Right lobe of liver (tissue), 6 donors: ENCODE data around the gene CTIF. TPM values are rescaled to one million over a fixed set of nuclear protein-coding genes. Genes with fewer than 3 reads are reported as not detected.

Experiments used
- ATAC-seq, 4 donors: fragments of 200-7000 bp; cut with Tn5 transposase; one replicate each; pipeline ENCODE4 v1.9.1; 2020; ENCODE audit warnings: mild to moderate bottlenecking in 4 of 4, moderate library complexity in 4 of 4
- DNase-seq, 3 donors: peaks; one replicate each; pipeline ENCODE4 v3.0.0-alpha.2; 2020
- H3K27ac ChIP-seq, 3 donors: fragments of 200-600 bp; one replicate each; pipeline ENCODE4 v1.8.0; 2022
- H3K27me3 ChIP-seq, 2 donors: fragments of 200-600 bp; one replicate each; pipeline ENCODE4 v1.8.0; 2022
- H3K36me3 ChIP-seq, 4 donors: fragments of 200-600 bp; sonication (generic) in 1 of 4; one replicate each; pipeline versions ENCODE4 v1.5.1 to v1.8.0; 2017 to 2022; ENCODE audit warnings: control low read depth in 1 of 4
- H3K4me1 ChIP-seq, 4 donors: fragments of 200-600 bp; sonication (generic) in 1 of 4; one replicate each; pipeline versions ENCODE4 v1.5.1 to v1.8.0; 2017 to 2022; ENCODE audit warnings: control low read depth in 1 of 4
- H3K4me3 ChIP-seq, 3 donors: fragments of 200-600 bp; one replicate each; pipeline ENCODE4 v1.8.0; 2022
- H3K9me3 ChIP-seq, 4 donors: fragments of 200-600 bp; sonication (generic) in 1 of 4; one replicate each; pipeline versions ENCODE4 v1.5.1 to v1.8.0; 2017 to 2022; ENCODE audit warnings: control low read depth in 1 of 4
- POLR2A ChIP-seq: fragments of 450-650 bp; IDR thresholded peaks from one replicate; pipeline ENCODE4 v1.6.1; 2017; ENCODE audit warnings: antibody characterized with exemption, mild to moderate bottlenecking
- WGBS: methylation state at CpG from one replicate; pipeline ENCODE4 v1.1.6; 2018; ENCODE audit warnings: low coverage, low lambda C conversion rate; ENCODE audit not compliant: insufficient coverage; ENCODE audit errors: missing lambda C conversion rate; 5-methylcytosine and 5-hydroxymethylcytosine counted together
- intact Hi-C, 2 donors: fragments of 100-400 bp; cut with DNase I; formaldehyde crosslinking; loops; one replicate each; pipeline versions ENCODE4 v1.11.2 to v1.14.1; 2022
- long read RNA-seq: library from polyadenylated mRNA; unstranded; transcript quantifications from one replicate; pipeline ENCODE4 v2.0.0, GENCODE V29; 2019
- total RNA-seq, 6 experiments: library from RNA; depleted of rRNA in 2 of 6; stranded (reverse); fragments of >200 nt in 2 of 6; fragmentation: NEBNext Ultra II Directional in 3 of 6; extraction: Animal tissue kit (Norgen Biotek cat#: 25700) in 3 of 6; gene quantifications; one replicate each; pipeline versions ENCODE4 v1.1.0 to v1.2.4, GENCODE V29; 2016 to 2023
- TF ChIP-seq, protein P1 (sequence below), 4 donors: fragments of 200-600 bp in 3 of 4; fragments of 450-650 bp in 1 of 4; IDR thresholded peaks; one replicate each; pipeline versions ENCODE4 v1.5.1 to v1.8.0; 2016 to 2022; ENCODE audit warnings: antibody characterized with exemption in 4 of 4, mild to moderate bottlenecking in 2 of 4
- donor health status: DM: no; HTN: yes; CAD: no.
- donor health status: DM: no; HTN: no; CAD: no.
- donor health status: DM: no; HTN: no; CAD: no.
- donor health status: DM: no; HTN: yes; CAD: no.
- donor health status: DM: no; HTN: yes; CAD: no.

Gene CTIF
- 10 to 100 TPM; 29.0 to 60.6 (median 43.1) TPM for total RNA-seq
- long read RNA-seq, partial matches to known transcripts: 1 of 6 reads
- long read RNA-seq, other reads (novel, unspliced or antisense): 5 of 6 reads

DNA sequence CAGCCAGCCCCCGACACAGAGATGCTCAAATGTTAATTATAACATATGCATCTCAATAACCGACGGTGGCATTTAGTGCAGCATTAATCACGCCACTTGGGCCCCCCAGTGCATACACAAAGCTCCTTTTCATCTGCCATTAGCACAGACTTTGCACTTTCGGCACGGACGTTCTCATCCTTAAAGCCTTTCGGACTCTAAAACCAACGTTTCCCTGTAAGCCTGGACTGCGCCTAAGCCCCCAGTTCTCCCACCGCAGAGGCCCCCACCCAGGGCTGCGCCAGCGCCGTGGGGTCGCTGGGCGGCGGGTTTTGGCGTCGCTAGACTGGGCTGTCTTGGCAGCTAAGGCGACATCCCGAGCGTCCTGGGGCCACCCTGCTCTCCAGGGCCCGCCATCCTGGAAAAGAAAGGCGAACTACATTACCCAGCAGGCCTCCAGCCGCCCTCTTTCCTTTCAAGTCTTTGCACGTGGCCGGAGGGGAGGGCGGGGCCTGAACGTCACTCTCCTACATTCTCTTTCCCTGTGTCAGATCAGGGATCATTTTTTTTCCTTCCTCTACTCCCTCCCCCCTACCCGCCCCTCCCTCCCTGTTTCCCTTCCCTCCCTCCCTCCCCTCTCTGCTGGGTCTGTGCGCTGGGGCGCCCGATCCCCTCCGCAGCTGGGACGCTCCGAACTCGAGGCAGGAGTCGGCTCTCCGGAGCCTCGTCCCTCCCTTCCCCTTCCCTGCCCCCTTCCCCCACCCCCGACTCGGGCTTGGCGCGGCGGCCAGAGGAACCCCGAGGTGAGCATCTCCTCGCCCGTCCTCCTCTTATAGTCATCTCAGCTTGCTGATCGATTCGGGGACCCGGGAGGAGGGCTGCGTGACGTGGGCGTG lies at the start of gene CTIF:
Gene CTIF (plus strand): TSS at position 501 of the 875 bp plus-strand sequence. CDS start 80,535 bp downstream, outside the sequence.
- Histone ChIP-seq H3K36me3 (no peaks in the 10 kb centered on the region), H3K4me1 (peaks cover 0 to 18% (median 4%) of the 10 kb centered on the region in 4 donors), H3K4me3 (peak within 1 kb of the TSS; percentile 75 to 87 (median 83)), H3K9me3 (no peaks in the 10 kb centered on the region), H3K27ac (peak within 1 kb of the TSS; percentile 64 to 89 (median 85)), H3K27me3 (no peaks in the 10 kb centered on the region)
- intact Hi-C loops: loop anchor here in 1 of 2 donors (10.0 kb wide), 1 partner anchor 64 kb away; no protein-coding TSS in a partner anchor
- DNase-seq: peak; percentile 96 to 98 (median 97)
- WGBS: 4% methylated on average over 35 of the region's 54 CpGs
- peak; percentile 77 to 86 (median 84) for ATAC-seq
- peak; percentile 65 for TF ChIP-seq POLR2A
- TF ChIP-seq, protein P1, sequence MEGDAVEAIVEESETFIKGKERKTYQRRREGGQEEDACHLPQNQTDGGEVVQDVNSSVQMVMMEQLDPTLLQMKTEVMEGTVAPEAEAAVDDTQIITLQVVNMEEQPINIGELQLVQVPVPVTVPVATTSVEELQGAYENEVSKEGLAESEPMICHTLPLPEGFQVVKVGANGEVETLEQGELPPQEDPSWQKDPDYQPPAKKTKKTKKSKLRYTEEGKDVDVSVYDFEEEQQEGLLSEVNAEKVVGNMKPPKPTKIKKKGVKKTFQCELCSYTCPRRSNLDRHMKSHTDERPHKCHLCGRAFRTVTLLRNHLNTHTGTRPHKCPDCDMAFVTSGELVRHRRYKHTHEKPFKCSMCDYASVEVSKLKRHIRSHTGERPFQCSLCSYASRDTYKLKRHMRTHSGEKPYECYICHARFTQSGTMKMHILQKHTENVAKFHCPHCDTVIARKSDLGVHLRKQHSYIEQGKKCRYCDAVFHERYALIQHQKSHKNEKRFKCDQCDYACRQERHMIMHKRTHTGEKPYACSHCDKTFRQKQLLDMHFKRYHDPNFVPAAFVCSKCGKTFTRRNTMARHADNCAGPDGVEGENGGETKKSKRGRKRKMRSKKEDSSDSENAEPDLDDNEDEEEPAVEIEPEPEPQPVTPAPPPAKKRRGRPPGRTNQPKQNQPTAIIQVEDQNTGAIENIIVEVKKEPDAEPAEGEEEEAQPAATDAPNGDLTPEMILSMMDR (IDR thresholded peaks at IDR 0.05): no peak

- ATAC-seq (no peak), DNase-seq (no peak)
- Histone ChIP-seq H3K36me3 (no peaks in the 10 kb centered on the region), H3K27me3 (no peaks in the 10 kb centered on the region), H3K9me3 (no peaks in the 10 kb centered on the region), H3K4me1 (peaks cover 0 to 23% (median 10%) of the 10 kb centered on the region in 4 donors), H3K27ac (no peak overlapping the region), H3K4me3 (no peak overlapping the region)
- WGBS: 77% methylated on average over 2 of the region's 2 CpGs
- intact Hi-C loops: no loop called here
- TF ChIP-seq POLR2A: no peak
- TF ChIP-seq, protein P1 (IDR thresholded peaks at IDR 0.05): no peak
Observed at GRCh38 chr18:48490641-48491293, 48.1 kb upstream of the CTIF start.

DNA sequence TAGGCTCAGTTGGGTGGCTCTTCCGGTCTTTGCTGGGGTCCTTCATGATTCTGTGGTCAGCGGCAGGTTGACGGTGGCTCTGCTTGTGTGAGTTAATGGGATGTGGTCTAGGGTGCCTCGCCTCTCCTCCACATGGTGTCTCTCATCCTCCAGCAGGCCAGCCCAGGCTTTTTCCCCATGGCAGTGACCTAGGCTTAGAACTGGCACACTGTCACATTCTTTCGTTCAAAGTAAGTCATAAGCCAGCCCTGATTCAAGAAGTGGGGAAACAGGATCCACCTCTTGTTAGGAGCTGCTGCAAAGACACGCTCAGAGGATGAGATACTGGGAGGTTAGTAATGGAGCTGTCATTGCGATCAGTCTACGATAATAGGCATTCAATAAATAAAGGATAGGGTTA lies 46.0 kb upstream of the CTIF start:
- Histone ChIP-seq H3K27me3 (no peaks in the 10 kb centered on the region), H3K27ac (no peak overlapping the region), H3K4me1 (peaks cover 0 to 23% (median 10%) of the 10 kb centered on the region in 4 donors), H3K4me3 (no peak overlapping the region), H3K9me3 (no peaks in the 10 kb centered on the region), H3K36me3 (no peaks in the 10 kb centered on the region)
- DNase-seq (no peak), ATAC-seq (no peak)
- intact Hi-C loops: no loop called here
- 97% methylated on average over 5 of the region's 8 CpGs for WGBS
- TF ChIP-seq, protein P1 (IDR thresholded peaks at IDR 0.05): no peak
- TF ChIP-seq POLR2A: no peak

GRCh38 chr18:48493434-48494230 lies 45.2 kb upstream of the CTIF start:
- peak; percentile 48 to 81 (median 68) for ATAC-seq
- H3K27ac ChIP-seq: peak overlapping the region in 1 of 3 donors; percentile 3

More at GRCh38 chr18:48493434-48494230, 45.2 kb upstream of the CTIF start:
- H3K27me3 ChIP-seq: no peaks in the 10 kb centered on the region
- intact Hi-C loops: no loop called here
- no peak overlapping the region for H3K4me3 ChIP-seq
- TF ChIP-seq, protein P1 (IDR thresholded peaks at IDR 0.05): no peak
- TF ChIP-seq POLR2A: no peak
- H3K4me1 ChIP-seq: peaks cover 0 to 18% (median 7%) of the 10 kb centered on the region in 4 donors
- no peaks in the 10 kb centered on the region for H3K9me3 ChIP-seq
- 25% methylated on average over 2 of the region's 2 CpGs for WGBS
- no peak for DNase-seq
- no peaks in the 10 kb centered on the region for H3K36me3 ChIP-seq
